Kidney (tissue), 14 donors: ENCODE data around the gene CD74. TPM values are rescaled to one million over a fixed set of nuclear protein-coding genes. Genes with fewer than 3 reads are reported as not detected.

Experiments used
- DNase-seq, 5 donors: peaks; one replicate each; pipeline ENCODE4 v3.0.0-alpha.2; 2013 to 2020
- FAIRE-seq: peaks from 2 replicates; lab custom pipeline; 2012; peaks lifted over from hg19 to GRCh38; lab: Jason Lieb, UNC
- H3K27ac ChIP-seq, 2 donors: one replicate each; pipeline ENCODE4 v1.7.0; 2013; ENCODE audit warnings: low read depth in 2 of 2, low read length in 2 of 2, inconsistent platforms in 1 of 2
- H3K27me3 ChIP-seq: one replicate; pipeline ENCODE4 v1.7.1; 2013; ENCODE audit warnings: low read length, inconsistent platforms; ENCODE audit not compliant: control insufficient read depth, insufficient read depth
- H3K36me3 ChIP-seq, 3 donors: one replicate each; pipeline versions ENCODE4 v1.7.0 to v1.7.1; 2013; ENCODE audit warnings: low read length in 3 of 3, control low read depth in 1 of 3, inconsistent platforms in 1 of 3; ENCODE audit not compliant: insufficient read depth in 3 of 3, control insufficient read depth in 2 of 3
- H3K4me1 ChIP-seq, 3 donors: one replicate each; pipeline versions ENCODE4 v1.7.0 to v1.7.1; 2013; ENCODE audit warnings: low read length in 3 of 3, inconsistent platforms in 1 of 3, low read depth in 1 of 3; ENCODE audit not compliant: control insufficient read depth in 2 of 3, insufficient read depth in 2 of 3
- H3K4me3 ChIP-seq, 3 donors: one replicate each; pipeline versions ENCODE4 v1.7.0 to v1.8.1; 2013; ENCODE audit warnings: low read length in 3 of 3, control low read depth in 1 of 3, inconsistent platforms in 1 of 3
- H3K9ac ChIP-seq, 3 donors: one replicate each; pipeline versions ENCODE4 v1.7.0 to v1.7.1; 2013; ENCODE audit warnings: low read length in 3 of 3, control low read depth in 1 of 3, inconsistent platforms in 1 of 3
- H3K9me3 ChIP-seq, 3 donors: one replicate each; pipeline versions ENCODE4 v1.7.0 to v1.7.1; 2013; ENCODE audit warnings: low read length in 3 of 3, control low read depth in 1 of 3, inconsistent platforms in 1 of 3; ENCODE audit not compliant: control insufficient read depth in 2 of 3, insufficient read depth in 1 of 3
- CTCF ChIP-seq: IDR thresholded peaks from 3 replicates; pipeline ENCODE4 v1.5.1; 2012; ENCODE audit warnings: mild to moderate bottlenecking, moderate library complexity, borderline replicate concordance; ENCODE audit not compliant: insufficient read depth; ENCODE audit errors: extremely low read depth
- intact Hi-C: fragments of 100-400 bp; cut with DNase I; formaldehyde crosslinking; loops from one replicate; pipeline ENCODE4 v1.11.1; 2022
- polyA plus RNA-seq: library from polyadenylated mRNA; stranded (reverse); fragments of 350-450 nt; fragmentation: Illumina TruSeq; extraction: RNeasy Lipid Tissue Mini Kit (QIAGEN cat#74804); gene quantifications from one replicate; pipeline ENCODE4 v1.2.3, GENCODE V29; 2014; ENCODE audit warnings: low read depth, low replicate concordance; ENCODE audit not compliant: insufficient read depth
- total RNA-seq: library from RNA; stranded (reverse); fragmentation: NEBNext Ultra II Directional; extraction: Animal tissue kit (Norgen Biotek cat#: 25700); gene quantifications from one replicate; pipeline ENCODE4 v1.2.1, GENCODE V29; 2021
- donor health status: control.
- donor health status: control.
- donor health status: control.
- donor health status: control.
- donor health status: control.
- donor health status: DM: yes; HTN: yes; CAD: no.
- donor health status: Normal renal cell carcinoma (clear cell type).

Gene CD74
- total and polyA plus RNA-seq, 2 donors from 2014 or later: 1,887 to 2,003 TPM

GRCh38 chr5:150353032-150353675, 59.6 kb downstream of the CD74 start:
- Histone ChIP-seq H3K4me1 (peaks cover 0 to 23% (median 21%) of the 10 kb centered on the region in 3 donors), H3K27ac (no peak overlapping the region), H3K4me3 (no peak overlapping the region), H3K27me3 (no peaks in the 10 kb centered on the region), H3K9me3 (no peaks in the 10 kb centered on the region), H3K9ac (no peak overlapping the region), H3K36me3 (no peaks in the 10 kb centered on the region)
- intact Hi-C loops: no loop called here
- DNase-seq (peak in 1 of 5 donors; percentile 10), FAIRE-seq (no peak)
- TF ChIP-seq CTCF: no peak

GRCh38 chr5:150352244-150353031, 60.3 kb downstream of the CD74 start:
- FAIRE-seq (no peak), DNase-seq (peak in 1 of 5 donors; percentile 10)
- peak overlapping the region in 1 of 2 donors; percentile 33 for H3K27ac ChIP-seq
- no peaks in the 10 kb centered on the region for H3K9me3 ChIP-seq
- no peak overlapping the region for H3K9ac ChIP-seq
- H3K36me3 ChIP-seq: no peaks in the 10 kb centered on the region
- intact Hi-C loops: no loop called here
- no peak for TF ChIP-seq CTCF
- H3K27me3 ChIP-seq: no peaks in the 10 kb centered on the region
- no peak overlapping the region for H3K4me3 ChIP-seq
- peaks cover 0 to 21% (median 21%) of the 10 kb centered on the region in 3 donors for H3K4me1 ChIP-seq

Other genes starting within 250 kb of the CD74 start
- gene CDX1, start 246.1 kb downstream of the CD74 start, total RNA-seq: not detected
- 0.39 TPM for gene CDX1, start 246.1 kb downstream of the CD74 start, polyA plus RNA-seq
- gene SLC6A7, start 222.8 kb downstream of the CD74 start, total RNA-seq: not detected
- gene SLC6A7, start 222.8 kb downstream of the CD74 start, polyA plus RNA-seq: not detected
- gene CAMK2A, start 123.1 kb downstream of the CD74 start, total RNA-seq: 0.28 TPM
- 0.90 TPM for gene CAMK2A, start 123.1 kb downstream of the CD74 start, polyA plus RNA-seq
- gene ARSI, start 110.0 kb downstream of the CD74 start, total RNA-seq: 0.57 TPM
- gene ARSI, start 110.0 kb downstream of the CD74 start, polyA plus RNA-seq: 1.1 TPM
- gene TCOF1, start 55.2 kb downstream of the CD74 start, total RNA-seq: 23.5 TPM
- 12.2 TPM for gene TCOF1, start 55.2 kb downstream of the CD74 start, polyA plus RNA-seq
- 1,504 TPM for gene RPS14, start 36.8 kb upstream of the CD74 start, total RNA-seq
- 1,994 TPM for gene RPS14, start 36.8 kb upstream of the CD74 start, polyA plus RNA-seq
- 60.7 TPM for gene NDST1, start 95.2 kb upstream of the CD74 start, total RNA-seq
- 11.7 TPM for gene NDST1, start 95.2 kb upstream of the CD74 start, polyA plus RNA-seq
- 87.6 TPM for gene SYNPO, start 227.8 kb upstream of the CD74 start, total RNA-seq
- 46.3 TPM for gene SYNPO, start 227.8 kb upstream of the CD74 start, polyA plus RNA-seq
- 0.66 TPM for gene MYOZ3, start 248.3 kb upstream of the CD74 start, total RNA-seq
- gene MYOZ3, start 248.3 kb upstream of the CD74 start, polyA plus RNA-seq: 1.3 TPM